ENCODE data around the gene DAPK2. TPM values are rescaled to one million over a fixed set of nuclear protein-coding genes. Genes with fewer than 3 reads are reported as not detected.

Gene DAPK2
- total RNA-seq, 1 donor from 2014 or later, result 2.6 TPM

- Mint-ChIP-seq H3K9me3 (ENCODE audit: unreplicated experiment) (no peaks in the 10 kb centered on the region), H3K4me3 (ENCODE audit: unreplicated experiment) (no peak overlapping the region)
Measured at GRCh38 chr15:63870487-63871209, 175.6 kb downstream of the DAPK2 start.

GRCh38 chr15:63870043-63870394, 176.3 kb downstream of the DAPK2 start:
- TF ChIP-seq CTCF (IDR thresholded peaks at IDR 0.05; ENCODE audit: partially characterized antibody, unreplicated experiment), result no peak
- Mint-ChIP-seq H3K4me1 (ENCODE audit: low read depth, unreplicated experiment) (no peaks in the 10 kb centered on the region), H3K27me3 (ENCODE audit: unreplicated experiment) (no peaks in the 10 kb centered on the region), H3K27ac (ENCODE audit: unreplicated experiment) (no peak overlapping the region), H3K4me3 (ENCODE audit: unreplicated experiment) (no peak overlapping the region), H3K36me3 (ENCODE audit: unreplicated experiment) (no peaks in the 10 kb centered on the region), H3K9me3 (ENCODE audit: unreplicated experiment) (no peaks in the 10 kb centered on the region)
- DNase-seq, result no peak

More at GRCh38 chr15:63870487-63871209, 175.6 kb downstream of the DAPK2 start:
- H3K4me1 Mint-ChIP-seq (ENCODE audit: low read depth, unreplicated experiment), result no peaks in the 10 kb centered on the region
- no peaks in the 10 kb centered on the region for H3K27me3 Mint-ChIP-seq (ENCODE audit: unreplicated experiment)
- H3K36me3 Mint-ChIP-seq (ENCODE audit: unreplicated experiment), result no peaks in the 10 kb centered on the region
- DNase-seq, result no peak
- no peak for TF ChIP-seq CTCF (IDR thresholded peaks at IDR 0.05; ENCODE audit: partially characterized antibody, unreplicated experiment)
- no peak overlapping the region for H3K27ac Mint-ChIP-seq (ENCODE audit: unreplicated experiment)

GRCh38 chr15:63869371-63870042, 176.8 kb downstream of the DAPK2 start:
- no peaks in the 10 kb centered on the region for H3K36me3 Mint-ChIP-seq (ENCODE audit: unreplicated experiment)
- H3K27ac Mint-ChIP-seq (ENCODE audit: unreplicated experiment), result no peak overlapping the region
- H3K4me1 Mint-ChIP-seq (ENCODE audit: low read depth, unreplicated experiment), result peaks cover 2% of the 10 kb centered on the region
- H3K9me3 Mint-ChIP-seq (ENCODE audit: unreplicated experiment), result no peaks in the 10 kb centered on the region
- H3K4me3 Mint-ChIP-seq (ENCODE audit: unreplicated experiment), result no peak overlapping the region
- DNase-seq, result no peak
- H3K27me3 Mint-ChIP-seq (ENCODE audit: unreplicated experiment), result no peaks in the 10 kb centered on the region
- TF ChIP-seq CTCF (IDR thresholded peaks at IDR 0.05; ENCODE audit: partially characterized antibody, unreplicated experiment), result no peak

GRCh38 chr15:63864186-63864585, 182.1 kb downstream of the DAPK2 start:
- H3K9me3 Mint-ChIP-seq (ENCODE audit: unreplicated experiment), result no peaks in the 10 kb centered on the region
- H3K4me3 Mint-ChIP-seq (ENCODE audit: unreplicated experiment), result no peak overlapping the region
- H3K27ac Mint-ChIP-seq (ENCODE audit: unreplicated experiment), result peak overlapping the region; percentile 36
- peaks cover 6% of the 10 kb centered on the region for H3K4me1 Mint-ChIP-seq (ENCODE audit: low read depth, unreplicated experiment)
- no peaks in the 10 kb centered on the region for H3K36me3 Mint-ChIP-seq (ENCODE audit: unreplicated experiment)
- TF ChIP-seq CTCF (IDR thresholded peaks at IDR 0.05; ENCODE audit: partially characterized antibody, unreplicated experiment), result no peak
- no peaks in the 10 kb centered on the region for H3K27me3 Mint-ChIP-seq (ENCODE audit: unreplicated experiment)
- DNase-seq, result no peak

GRCh38 chr15:63861946-63862517, 184.3 kb downstream of the DAPK2 start:
- no peaks in the 10 kb centered on the region for H3K36me3 Mint-ChIP-seq (ENCODE audit: unreplicated experiment)
- H3K27ac Mint-ChIP-seq (ENCODE audit: unreplicated experiment), result no peak overlapping the region
- no peaks in the 10 kb centered on the region for H3K27me3 Mint-ChIP-seq (ENCODE audit: unreplicated experiment)

More at GRCh38 chr15:63861946-63862517, 184.3 kb downstream of the DAPK2 start:
- no peak for DNase-seq
- no peak for TF ChIP-seq CTCF (IDR thresholded peaks at IDR 0.05; ENCODE audit: partially characterized antibody, unreplicated experiment)
- no peak overlapping the region for H3K4me3 Mint-ChIP-seq (ENCODE audit: unreplicated experiment)
- peaks cover 6% of the 10 kb centered on the region for H3K4me1 Mint-ChIP-seq (ENCODE audit: low read depth, unreplicated experiment)
- peaks cover 2% of the 10 kb centered on the region for H3K9me3 Mint-ChIP-seq (ENCODE audit: unreplicated experiment)
